H9 (cell line): ENCODE measurements around the gene CXXC5. TPM values are rescaled to one million over a fixed set of nuclear protein-coding genes. Genes with fewer than 3 reads are reported as not detected.

ENCODE experiments used
- DNase-seq: peaks from one replicate; pipeline ENCODE4 v3.0.0-alpha.2; 2017
- H2AFZ ChIP-seq: one replicate; pipeline ENCODE4 v1.6.1; 2013; ENCODE audit warnings: mild to moderate bottlenecking, low read length, control low read depth, moderate library complexity
- H2AK5ac ChIP-seq: 2 replicates; pipeline ENCODE4 v1.6.1; 2013; ENCODE audit warnings: low read length, control low read depth, mixed read lengths; ENCODE audit not compliant: insufficient read length
- H2BK120ac ChIP-seq: one replicate; pipeline ENCODE4 v1.6.1; 2013; ENCODE audit warnings: low read depth, mild to moderate bottlenecking, low read length, control low read depth, inconsistent platforms; ENCODE audit not compliant: poor library complexity, severe bottlenecking
- H2BK12ac ChIP-seq: 2 replicates; pipeline ENCODE4 v1.6.1; 2013; ENCODE audit warnings: low read length, control low read depth, mixed read lengths, low read depth; ENCODE audit not compliant: insufficient read length
- H2BK15ac ChIP-seq: 2 replicates; pipeline ENCODE4 v1.6.1; 2013; ENCODE audit warnings: low read depth, low read length, control low read depth
- H2BK20ac ChIP-seq: one replicate; pipeline ENCODE4 v1.6.1; 2013; ENCODE audit warnings: low read depth, mild to moderate bottlenecking, low read length, control low read depth, inconsistent platforms; ENCODE audit not compliant: poor library complexity, severe bottlenecking
- H2BK5ac ChIP-seq: 2 replicates; pipeline ENCODE4 v1.6.1; 2013; ENCODE audit warnings: low read length, control low read depth, mixed read lengths; ENCODE audit not compliant: insufficient read length
- H3K14ac ChIP-seq: 2 replicates; pipeline ENCODE4 v1.6.1; 2013; ENCODE audit warnings: low read length, control low read depth; ENCODE audit not compliant: insufficient read depth
- H3K18ac ChIP-seq: 2 replicates; pipeline ENCODE4 v1.6.1; 2013; ENCODE audit warnings: low read depth, mild to moderate bottlenecking, mixed read lengths, low read length, control low read depth; ENCODE audit not compliant: insufficient read length
- H3K23ac ChIP-seq: 2 replicates; pipeline ENCODE4 v1.6.1; 2013; ENCODE audit warnings: low read length, control low read depth, mixed read lengths, low read depth; ENCODE audit not compliant: insufficient read length
- H3K23me2 ChIP-seq: 2 replicates; pipeline ENCODE4 v1.6.1; 2013; ENCODE audit warnings: low read depth, mild to moderate bottlenecking, mixed read lengths, low read length, control low read depth; ENCODE audit not compliant: insufficient read length, poor library complexity, severe bottlenecking
- H3K27ac ChIP-seq: 2 replicates; pipeline ENCODE4 v1.5.1; 2013; ENCODE audit warnings: low read length, control low read depth, mixed read lengths, low read depth; ENCODE audit not compliant: insufficient read length
- H3K27me3 ChIP-seq: 2 replicates; pipeline ENCODE4 v1.6.1; 2013; ENCODE audit warnings: low read length, control low read depth, inconsistent platforms; ENCODE audit not compliant: insufficient read depth
- H3K4ac ChIP-seq: 2 replicates; pipeline ENCODE4 v1.6.1; 2013; ENCODE audit warnings: low read depth, mild to moderate bottlenecking, control low read depth, inconsistent platforms, low read length, moderate library complexity
- H3K4me1 ChIP-seq: 2 replicates; pipeline ENCODE4 v1.6.1; 2013; ENCODE audit warnings: low read length, control low read depth, inconsistent platforms; ENCODE audit not compliant: insufficient read depth
- H3K4me2 ChIP-seq: 2 replicates; pipeline ENCODE4 v1.6.1; 2013; ENCODE audit warnings: low read length, control low read depth, mixed read lengths; ENCODE audit not compliant: insufficient read length, insufficient read depth
- H3K56ac ChIP-seq: 2 replicates; pipeline ENCODE4 v1.6.1; 2013; ENCODE audit warnings: low read depth, mild to moderate bottlenecking, mixed read lengths, low read length, control low read depth; ENCODE audit not compliant: insufficient read length
- H3K79me1 ChIP-seq: 2 replicates; pipeline ENCODE4 v1.6.1; 2013; ENCODE audit warnings: low read depth, mild to moderate bottlenecking, moderate library complexity, low read length, control low read depth, inconsistent platforms; ENCODE audit not compliant: insufficient read depth, poor library complexity, severe bottlenecking
- H3K79me2 ChIP-seq: 2 replicates; pipeline ENCODE4 v1.6.1; 2013; ENCODE audit warnings: low read length, control low read depth, inconsistent platforms; ENCODE audit not compliant: insufficient read depth
- H3K9ac ChIP-seq: 2 replicates; pipeline ENCODE4 v1.6.1; 2013; ENCODE audit warnings: low read length, control low read depth, mixed read lengths; ENCODE audit not compliant: insufficient read length; ENCODE audit errors: extremely low read depth
- H3K9me3 ChIP-seq: one replicate; pipeline ENCODE4 v1.6.1; 2013; ENCODE audit warnings: low read depth, low read length, inconsistent platforms; ENCODE audit not compliant: control insufficient read depth
- H3T11ph ChIP-seq: one replicate; pipeline ENCODE4 v1.6.1; 2013; ENCODE audit warnings: mild to moderate bottlenecking, low read length, control low read depth, inconsistent platforms
- H4K20me1 ChIP-seq: one replicate; pipeline ENCODE4 v1.6.1; 2013; ENCODE audit not compliant: control insufficient read depth, insufficient read length, insufficient read depth
- H4K5ac ChIP-seq: 2 replicates; pipeline ENCODE4 v1.6.1; 2013; ENCODE audit warnings: low read depth, mild to moderate bottlenecking, mixed read lengths, low read length, control low read depth; ENCODE audit not compliant: insufficient read length
- H4K8ac ChIP-seq: replicated peaks from 2 replicates; pipeline ENCODE4 v1.6.1; 2013; ENCODE audit warnings: low read length, control low read depth, mixed read lengths, low read depth; ENCODE audit not compliant: insufficient read length
- H4K91ac ChIP-seq: 2 replicates; pipeline ENCODE4 v1.6.1; 2013; ENCODE audit warnings: low read depth, mild to moderate bottlenecking, moderate library complexity, mixed read lengths, low read length, control low read depth; ENCODE audit not compliant: insufficient read length
- H3K27ac Mint-ChIP-seq, 3 experiments: 2 replicates in 2 of 3; 3 replicates in 1 of 3; pipeline ENCODE4 v1.8.0; 2020 to 2021; ENCODE audit warnings: mixed read lengths in 3 of 3, mild to moderate bottlenecking in 1 of 3, moderate library complexity in 1 of 3
- H3K27me3 Mint-ChIP-seq: 2 replicates; pipeline ENCODE4 v1.8.0; 2021; ENCODE audit warnings: low read depth, mild to moderate bottlenecking, moderate library complexity, mixed read lengths
- H3K36me3 Mint-ChIP-seq, 3 experiments: 2 replicates in 2 of 3; 3 replicates in 1 of 3; pipeline ENCODE4 v1.8.0; 2020 to 2021; ENCODE audit warnings: low read depth in 3 of 3, mixed read lengths in 3 of 3; ENCODE audit not compliant: insufficient read depth in 1 of 3
- H3K4me1 Mint-ChIP-seq, 2 experiments: 2 replicates each; pipeline ENCODE4 v1.8.0; 2020; ENCODE audit warnings: mixed read lengths in 2 of 2
- H3K4me3 Mint-ChIP-seq, 2 experiments: 2 replicates in 1 of 2; 3 replicates in 1 of 2; pipeline ENCODE4 v1.8.0; 2020 to 2021; ENCODE audit warnings: mild to moderate bottlenecking in 2 of 2, mixed read lengths in 2 of 2, moderate library complexity in 1 of 2
- H3K9me3 Mint-ChIP-seq, 2 experiments: 2 replicates in 1 of 2; 3 replicates in 1 of 2; pipeline ENCODE4 v1.8.0; 2020; ENCODE audit warnings: mild to moderate bottlenecking in 2 of 2, mixed read lengths in 2 of 2, moderate library complexity in 1 of 2
- whole genome bisulfite sequencing: extraction: QIAGEN DNeasy Blood & Tissue Kit; methylation state at CpG from one replicate; pipeline ENCODE4 v1.1.7; 2013; ENCODE audit warnings: missing lambda C conversion rate, low lambda C conversion rate, mixed read lengths; ENCODE audit not compliant: insufficient read length; ENCODE audit errors: extremely low coverage; 5-methylcytosine and 5-hydroxymethylcytosine counted together
- total RNA-seq: library from RNA; stranded (reverse); gene quantifications from 2 replicates; pipeline ENCODE4 v1.2.1, GENCODE V29; 2021
- TF ChIP-seq, protein P1 (sequence below): fragments of 200-600 bp; sonication (generic); conservative IDR thresholded peaks from 3 replicates; pipeline ENCODE4 v1.8.0; 2021; ENCODE audit warnings: antibody characterized with exemption, mild to moderate bottlenecking

Gene CXXC5
- total RNA-seq, 1 experiment from 2014 or later = 105 TPM

GRCh38 chr5:139696894-139697658, 48.9 kb downstream of the CXXC5 start:
- no peak overlapping the region for H4K91ac ChIP-seq
- H3K14ac ChIP-seq = peak overlapping the region; percentile 13; the same call in 1 of the 2 replicates
- peak overlapping the region; percentile 83 for H3K18ac ChIP-seq
- no peak overlapping the region for H2AFZ ChIP-seq
- H3K9ac ChIP-seq = no peak overlapping the region
- H3K4me1 Mint-ChIP-seq = peaks cover 46 to 55% of the 10 kb centered on the region in 2 experiments
- H3K4me1 ChIP-seq = peaks cover 10% of the 10 kb centered on the region
- no CpG with 5 or more reads among the region's 55 CpGs for WGBS
- peak overlapping the region; percentile 61 to 77 for H3K4me3 Mint-ChIP-seq
- H3T11ph ChIP-seq = no peak overlapping the region
- no peaks in the 10 kb centered on the region for H3K9me3 ChIP-seq
- no peak overlapping the region for H2BK20ac ChIP-seq
- H3K79me1 ChIP-seq = no peaks in the 10 kb centered on the region
- H3K36me3 Mint-ChIP-seq = no peaks in the 10 kb centered on the region; a peak in 1 of 7 replicates
- DNase-seq = peak; percentile 85
- no peak overlapping the region for H2BK12ac ChIP-seq
- no peak overlapping the region for H4K5ac ChIP-seq
- no peaks in the 10 kb centered on the region for H3K79me2 ChIP-seq
- H2BK5ac ChIP-seq = no peak overlapping the region
- H3K27me3 Mint-ChIP-seq = peaks cover 30% of the 10 kb centered on the region
- H2BK15ac ChIP-seq = no peak overlapping the region
- no peak overlapping the region for H3K56ac ChIP-seq
- TF ChIP-seq, protein P1, sequence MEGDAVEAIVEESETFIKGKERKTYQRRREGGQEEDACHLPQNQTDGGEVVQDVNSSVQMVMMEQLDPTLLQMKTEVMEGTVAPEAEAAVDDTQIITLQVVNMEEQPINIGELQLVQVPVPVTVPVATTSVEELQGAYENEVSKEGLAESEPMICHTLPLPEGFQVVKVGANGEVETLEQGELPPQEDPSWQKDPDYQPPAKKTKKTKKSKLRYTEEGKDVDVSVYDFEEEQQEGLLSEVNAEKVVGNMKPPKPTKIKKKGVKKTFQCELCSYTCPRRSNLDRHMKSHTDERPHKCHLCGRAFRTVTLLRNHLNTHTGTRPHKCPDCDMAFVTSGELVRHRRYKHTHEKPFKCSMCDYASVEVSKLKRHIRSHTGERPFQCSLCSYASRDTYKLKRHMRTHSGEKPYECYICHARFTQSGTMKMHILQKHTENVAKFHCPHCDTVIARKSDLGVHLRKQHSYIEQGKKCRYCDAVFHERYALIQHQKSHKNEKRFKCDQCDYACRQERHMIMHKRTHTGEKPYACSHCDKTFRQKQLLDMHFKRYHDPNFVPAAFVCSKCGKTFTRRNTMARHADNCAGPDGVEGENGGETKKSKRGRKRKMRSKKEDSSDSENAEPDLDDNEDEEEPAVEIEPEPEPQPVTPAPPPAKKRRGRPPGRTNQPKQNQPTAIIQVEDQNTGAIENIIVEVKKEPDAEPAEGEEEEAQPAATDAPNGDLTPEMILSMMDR = no peak
- no peak overlapping the region for H2AK5ac ChIP-seq
- H3K9me3 Mint-ChIP-seq = no peaks in the 10 kb centered on the region
- no peak overlapping the region for H3K4ac ChIP-seq
- H3K23me2 ChIP-seq = peaks cover 7% of the 10 kb centered on the region
- no peak overlapping the region for H4K8ac ChIP-seq
- peak overlapping the region in 2 of 3 experiments; percentile 56 to 94; a peak in 3 of 7 replicates for H3K27ac Mint-ChIP-seq
- no peaks in the 10 kb centered on the region for H4K20me1 ChIP-seq
- peak overlapping the region; percentile 33 for H3K4me2 ChIP-seq
- H2BK120ac ChIP-seq = no peak overlapping the region
- H3K27me3 ChIP-seq = no peaks in the 10 kb centered on the region; the same call in 1 of the 2 replicates
- no peak overlapping the region for H3K27ac ChIP-seq
- H3K23ac ChIP-seq = no peak overlapping the region
